WTC11 (cell line): ENCODE results near the gene GPC6.

Source experiments
- JUN ChIP-seq: sonication (generic); formaldehyde crosslinking; IDR thresholded peaks from 2 replicates; pipeline ENCODE4 v1.8.0; 2023; ENCODE audit warnings: mild to moderate bottlenecking, missing genetic modification reagents
- TF ChIP-seq, protein P1 (sequence below): sonication (generic); formaldehyde crosslinking; IDR thresholded peaks from 2 replicates; pipeline ENCODE4 v1.8.1; 2022; ENCODE audit warnings: mild to moderate bottlenecking, moderate library complexity, missing genetic modification reagents

DNA sequence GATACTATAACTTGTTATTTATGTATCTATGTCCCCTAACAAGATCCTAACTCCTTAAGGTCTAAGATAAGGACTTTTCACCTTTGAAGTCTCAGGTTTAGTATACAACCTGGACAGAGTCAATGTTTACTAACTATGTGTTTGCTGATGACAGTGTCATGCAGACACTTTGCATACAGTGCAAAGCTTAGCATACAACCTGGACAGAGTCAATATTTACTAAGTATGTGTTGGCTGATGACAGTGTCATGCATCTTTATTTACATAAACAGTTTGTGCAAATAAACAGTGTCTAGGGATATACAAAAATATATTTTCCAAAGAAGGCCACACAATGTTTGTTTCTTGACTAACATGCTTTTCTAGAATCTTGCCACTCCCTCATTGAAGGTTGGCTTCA lies 1218.2 kb downstream of the GPC6 start:
- no peak for TF ChIP-seq JUN (CRISPR knock-in tag)
- TF ChIP-seq, protein P1, sequence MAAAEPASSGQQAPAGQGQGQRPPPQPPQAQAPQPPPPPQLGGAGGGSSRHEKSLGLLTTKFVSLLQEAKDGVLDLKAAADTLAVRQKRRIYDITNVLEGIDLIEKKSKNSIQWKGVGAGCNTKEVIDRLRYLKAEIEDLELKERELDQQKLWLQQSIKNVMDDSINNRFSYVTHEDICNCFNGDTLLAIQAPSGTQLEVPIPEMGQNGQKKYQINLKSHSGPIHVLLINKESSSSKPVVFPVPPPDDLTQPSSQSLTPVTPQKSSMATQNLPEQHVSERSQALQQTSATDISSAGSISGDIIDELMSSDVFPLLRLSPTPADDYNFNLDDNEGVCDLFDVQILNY = no peak
